Thoracic aorta (tissue), 2 donors: ENCODE data around the gene TRAPPC3. TPM values are rescaled to one million over a fixed set of nuclear protein-coding genes. Genes with fewer than 3 reads are reported as not detected.

Experiments used
- ATAC-seq: fragments of 150-250 bp; one replicate; pipeline ENCODE4 v1.8.0; 2017; ENCODE audit warnings: low read depth; ENCODE audit not compliant: insufficient number of reproducible peaks, low FRiP score
- DNase-seq: peaks from one replicate; pipeline ENCODE4 v3.0.0-alpha.2; 2020; ENCODE audit warnings: low spot score
- H3K27ac ChIP-seq, 2 donors: fragments of 200-600 bp; sonication (generic); 1 replicate in 1 of 2; 2 replicates in 1 of 2; pipeline ENCODE4 v1.5.1; 2016; ENCODE audit warnings: mild to moderate bottlenecking in 2 of 2, moderate library complexity in 2 of 2
- H3K27me3 ChIP-seq: fragments of 200-600 bp; sonication (generic); replicated peaks from 2 replicates; pipeline ENCODE4 v1.6.0; 2016; ENCODE audit warnings: mild to moderate bottlenecking; ENCODE audit not compliant: insufficient read depth
- H3K36me3 ChIP-seq: fragments of 200-600 bp; sonication (generic); one replicate; pipeline ENCODE4 v1.5.1; 2016
- H3K4me1 ChIP-seq, 2 donors: fragments of 200-600 bp; sonication (generic); 1 replicate in 1 of 2; 2 replicates in 1 of 2; pipeline versions ENCODE4 v1.5.1 to v1.6.0; 2016; ENCODE audit warnings: low read depth in 2 of 2, mild to moderate bottlenecking in 1 of 2; ENCODE audit not compliant: control insufficient read depth in 1 of 2
- H3K4me3 ChIP-seq: fragments of 200-600 bp; sonication (generic); 2 replicates; pipeline ENCODE4 v1.5.1; 2016; ENCODE audit warnings: mild to moderate bottlenecking
- H3K9me3 ChIP-seq: fragments of 200-600 bp; sonication (generic); 2 replicates; pipeline ENCODE4 v1.5.1; 2016
- CTCF ChIP-seq: fragments of 200-600 bp; sonication (generic); IDR thresholded peaks from one replicate; pipeline ENCODE4 v1.5.1; 2019; ENCODE audit warnings: antibody characterized with exemption
- total RNA-seq, 2 donors: library from RNA; depleted of rRNA; stranded (reverse); fragments of >200 nt; gene quantifications; one replicate each; pipeline versions ENCODE4 v1.1.0 to v1.2.3, GENCODE V29; 2016

The TRAPPC3 gene
- total RNA-seq, 2 donors from 2014 or later = 78.5 to 92.3 TPM

- H3K27me3 ChIP-seq = peaks cover 4% of the 10 kb centered on the region
- ATAC-seq (no peak), DNase-seq (no peak)
- peaks cover 14 to 46% of the 10 kb centered on the region in 2 donors for H3K4me1 ChIP-seq
- TF ChIP-seq CTCF = no peak
- no peaks in the 10 kb centered on the region for H3K9me3 ChIP-seq
- no peak overlapping the region for H3K4me3 ChIP-seq
- H3K27ac ChIP-seq = no peak overlapping the region
- peaks cover 10% of the 10 kb centered on the region for H3K36me3 ChIP-seq
Observed at GRCh38 chr1:36087233-36088123, 61.8 kb downstream of the TRAPPC3 start.

Other genes starting within 250 kb of the TRAPPC3 start
- 10 to 100 TPM; 47.5 to 49.9 TPM for gene AGO3, start 218.4 kb downstream of the TRAPPC3 start, total RNA-seq
- not detected for gene TEKT2, start 65.4 kb downstream of the TRAPPC3 start, total RNA-seq
- gene ADPRS, start 60.6 kb downstream of the TRAPPC3 start, total RNA-seq = 10 to 100 TPM; 34.0 to 34.1 TPM
- 100 to 1,000 TPM in 1 of 2 donors, 10 to 100 TPM in 1; 41.6 to 126 TPM for gene COL8A2, start 24.3 kb downstream of the TRAPPC3 start, total RNA-seq
- gene MAP7D1, start 6.7 kb upstream of the TRAPPC3 start, total RNA-seq = 100 to 1,000 TPM; 170 to 186 TPM
- 100 to 1,000 TPM in 1 of 2 donors, 10 to 100 TPM in 1; 49.3 to 111 TPM for gene THRAP3, start 75.0 kb upstream of the TRAPPC3 start, total RNA-seq
- gene SH3D21, start 156.9 kb upstream of the TRAPPC3 start, total RNA-seq = 1 to 10 TPM; 3.9 to 5.6 TPM
- gene EVA1B, start 174.2 kb upstream of the TRAPPC3 start, total RNA-seq = 100 to 1,000 TPM; 107 to 189 TPM
- 10 to 100 TPM; 60.3 to 61.5 TPM for gene STK40, start 236.4 kb upstream of the TRAPPC3 start, total RNA-seq
- gene LSM10, start 248.4 kb upstream of the TRAPPC3 start, total RNA-seq = 10 to 100 TPM; 14.4 to 34.4 TPM